Natural killer cell (primary cell): ENCODE data around the gene CC2D2A. TPM values are rescaled to one million over a fixed set of nuclear protein-coding genes. Genes with fewer than 3 reads are reported as not detected.

Experiments
- ATAC-seq, 3 donors: fragments of 150-1000 bp in 2 of 3; fragments of 200-7000 bp in 1 of 3; cut with Tn5 transposase; 1 replicate in 1 of 3; 2 replicates in 2 of 3; pipeline ENCODE4 v1.10.0; 2021; ENCODE audit warnings: mild to moderate bottlenecking in 2 of 3, moderate library complexity in 2 of 3
- DNase-seq, 2 donors: peaks; one replicate each; pipeline versions ENCODE4 v3.0.0 to v3.0.0-alpha.2; 2013 to 2021; ENCODE audit warnings: mixed read lengths in 1 of 2
- H3K27ac ChIP-seq: one replicate; pipeline ENCODE4 v1.5.1; 2013; ENCODE audit warnings: mild to moderate bottlenecking, low read length
- H3K27me3 ChIP-seq: one replicate; pipeline ENCODE4 v1.6.1; 2013; ENCODE audit warnings: low read length; ENCODE audit not compliant: control insufficient read depth, insufficient read depth
- H3K36me3 ChIP-seq: one replicate; pipeline ENCODE4 v1.6.1; 2013; ENCODE audit warnings: low read length; ENCODE audit not compliant: control insufficient read depth, insufficient read depth
- H3K4me1 ChIP-seq: one replicate; pipeline ENCODE4 v1.6.1; 2013; ENCODE audit warnings: low read length; ENCODE audit not compliant: control insufficient read depth, insufficient read depth
- H3K4me3 ChIP-seq: one replicate; pipeline ENCODE4 v1.5.1; 2013; ENCODE audit warnings: low read length
- H3K9me3 ChIP-seq: one replicate; pipeline ENCODE4 v1.6.1; 2013; ENCODE audit warnings: low read length; ENCODE audit not compliant: control insufficient read depth, insufficient read depth
- H3K27ac Mint-ChIP-seq, 2 donors: one replicate each; pipeline ENCODE4 v1.8.0; 2022; ENCODE audit warnings: mild to moderate bottlenecking in 2 of 2, mixed read lengths in 2 of 2, moderate library complexity in 1 of 2
- H3K27me3 Mint-ChIP-seq, 2 donors: one replicate each; pipeline ENCODE4 v1.8.0; 2022; ENCODE audit warnings: low read depth in 2 of 2, mixed read lengths in 2 of 2
- H3K36me3 Mint-ChIP-seq: one replicate; pipeline ENCODE4 v1.8.0; 2022; ENCODE audit warnings: mixed read lengths
- H3K4me1 Mint-ChIP-seq, 2 donors: one replicate each; pipeline ENCODE4 v1.8.0; 2022; ENCODE audit warnings: mixed read lengths in 2 of 2
- H3K4me3 Mint-ChIP-seq: one replicate; pipeline ENCODE4 v1.8.0; 2022; ENCODE audit warnings: mild to moderate bottlenecking, moderate library complexity, mixed read lengths
- H3K9me3 Mint-ChIP-seq, 2 donors: one replicate each; pipeline ENCODE4 v1.8.0; 2022; ENCODE audit warnings: mixed read lengths in 2 of 2
- WGBS: methylation state at CpG from one replicate; pipeline ENCODE4 v1.1.7; 2013; ENCODE audit warnings: missing lambda C conversion rate; ENCODE audit not compliant: insufficient coverage; 5-methylcytosine and 5-hydroxymethylcytosine counted together
- intact Hi-C: fragments of 100-400 bp; cut with micrococcal nuclease; formaldehyde crosslinking; loops from one replicate; pipeline ENCODE4 v1.14.2; 2022
- total RNA-seq, 4 donors: library from RNA; stranded (reverse); fragments of 120-200 nt in 1 of 4; gene quantifications; one replicate each; pipeline versions ENCODE4 v1.2.3 to v1.2.4, GENCODE V29; 2013 to 2022
- TF ChIP-seq, protein P1 (sequence below): fragments of 200-600 bp; IDR thresholded peaks from one replicate; pipeline ENCODE4 v1.8.0; 2022; ENCODE audit warnings: antibody characterized with exemption

The CC2D2A gene
- total RNA-seq, 3 donors from 2014 or later (not counting 1 experiment from before 2014, with no cell fraction given), result 0.78 to 1.6 (median 0.83) TPM

- WGBS, result no CpG with 5 or more reads among the region's 1 CpG
- Histone ChIP-seq H3K4me1 (no peaks in the 10 kb centered on the region), H3K36me3 (no peaks in the 10 kb centered on the region), H3K9me3 (no peaks in the 10 kb centered on the region), H3K27me3 (no peaks in the 10 kb centered on the region), H3K4me3 (no peak overlapping the region), H3K27ac (no peak overlapping the region)
- Mint-ChIP-seq H3K4me3 (no peak overlapping the region), H3K9me3 (no peaks in the 10 kb centered on the region), H3K27ac (no peak overlapping the region), H3K36me3 (no peaks in the 10 kb centered on the region), H3K4me1 (no peaks in the 10 kb centered on the region), H3K27me3 (no peaks in the 10 kb centered on the region)
- ATAC-seq, result no peak
- TF ChIP-seq, protein P1, sequence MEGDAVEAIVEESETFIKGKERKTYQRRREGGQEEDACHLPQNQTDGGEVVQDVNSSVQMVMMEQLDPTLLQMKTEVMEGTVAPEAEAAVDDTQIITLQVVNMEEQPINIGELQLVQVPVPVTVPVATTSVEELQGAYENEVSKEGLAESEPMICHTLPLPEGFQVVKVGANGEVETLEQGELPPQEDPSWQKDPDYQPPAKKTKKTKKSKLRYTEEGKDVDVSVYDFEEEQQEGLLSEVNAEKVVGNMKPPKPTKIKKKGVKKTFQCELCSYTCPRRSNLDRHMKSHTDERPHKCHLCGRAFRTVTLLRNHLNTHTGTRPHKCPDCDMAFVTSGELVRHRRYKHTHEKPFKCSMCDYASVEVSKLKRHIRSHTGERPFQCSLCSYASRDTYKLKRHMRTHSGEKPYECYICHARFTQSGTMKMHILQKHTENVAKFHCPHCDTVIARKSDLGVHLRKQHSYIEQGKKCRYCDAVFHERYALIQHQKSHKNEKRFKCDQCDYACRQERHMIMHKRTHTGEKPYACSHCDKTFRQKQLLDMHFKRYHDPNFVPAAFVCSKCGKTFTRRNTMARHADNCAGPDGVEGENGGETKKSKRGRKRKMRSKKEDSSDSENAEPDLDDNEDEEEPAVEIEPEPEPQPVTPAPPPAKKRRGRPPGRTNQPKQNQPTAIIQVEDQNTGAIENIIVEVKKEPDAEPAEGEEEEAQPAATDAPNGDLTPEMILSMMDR, result no peak
- intact Hi-C loops, result no loop called here
- no peak for DNase-seq
These were observed 115.1 kb downstream of the CC2D2A start for GRCh38 chr4:15584785-15585184.

DNA sequence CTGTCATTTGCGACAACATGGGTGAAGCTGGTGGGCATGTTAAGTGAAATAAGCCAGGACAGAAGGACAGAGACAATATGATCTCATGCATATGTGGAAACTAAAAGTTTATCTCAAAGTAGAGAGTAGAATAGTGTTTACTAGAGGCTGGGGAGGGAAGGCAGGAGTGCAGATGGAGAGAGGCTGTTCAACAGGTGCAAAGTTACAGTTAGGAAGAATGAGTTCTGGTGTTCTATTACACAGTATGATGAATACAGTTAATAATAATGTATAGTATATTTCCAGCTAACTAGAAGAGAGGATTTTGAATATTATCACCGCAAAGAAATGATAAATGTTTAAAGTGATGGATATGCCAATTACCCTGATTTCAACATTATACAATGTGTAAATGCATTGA lies 115.6 kb downstream of the CC2D2A start:
- Mint-ChIP-seq H3K27ac (no peak overlapping the region), H3K4me1 (no peaks in the 10 kb centered on the region), H3K27me3 (no peaks in the 10 kb centered on the region), H3K9me3 (no peaks in the 10 kb centered on the region), H3K36me3 (no peaks in the 10 kb centered on the region), H3K4me3 (no peak overlapping the region)
- Histone ChIP-seq H3K36me3 (no peaks in the 10 kb centered on the region), H3K27ac (no peak overlapping the region), H3K4me3 (no peak overlapping the region), H3K9me3 (no peaks in the 10 kb centered on the region), H3K27me3 (no peaks in the 10 kb centered on the region), H3K4me1 (no peaks in the 10 kb centered on the region)
- ATAC-seq (no peak), DNase-seq (no peak)
- TF ChIP-seq, protein P1, result no peak
- intact Hi-C loops, result no loop called here
- WGBS, result 100% methylated on average over 1 of the region's 2 CpGs

- H3K27me3 Mint-ChIP-seq, result no peaks in the 10 kb centered on the region
- no peaks in the 10 kb centered on the region for H3K9me3 Mint-ChIP-seq
- no peak overlapping the region for H3K27ac Mint-ChIP-seq
- H3K27me3 ChIP-seq, result no peaks in the 10 kb centered on the region
- H3K36me3 Mint-ChIP-seq, result no peaks in the 10 kb centered on the region
- no peak for ATAC-seq
- H3K27ac ChIP-seq, result no peak overlapping the region
- H3K4me3 ChIP-seq, result no peak overlapping the region
- DNase-seq, result no peak
- intact Hi-C loops, result no loop called here
- no peaks in the 10 kb centered on the region for H3K36me3 ChIP-seq
- no peaks in the 10 kb centered on the region for H3K9me3 ChIP-seq
- TF ChIP-seq, protein P1, result no peak
- 100% methylated on average over 1 of the region's 1 CpG for WGBS
- H3K4me3 Mint-ChIP-seq, result no peak overlapping the region
- no peaks in the 10 kb centered on the region for H3K4me1 Mint-ChIP-seq
- H3K4me1 ChIP-seq, result no peaks in the 10 kb centered on the region
These were observed 116.4 kb downstream of the CC2D2A start for GRCh38 chr4:15586066-15586465.

DNA sequence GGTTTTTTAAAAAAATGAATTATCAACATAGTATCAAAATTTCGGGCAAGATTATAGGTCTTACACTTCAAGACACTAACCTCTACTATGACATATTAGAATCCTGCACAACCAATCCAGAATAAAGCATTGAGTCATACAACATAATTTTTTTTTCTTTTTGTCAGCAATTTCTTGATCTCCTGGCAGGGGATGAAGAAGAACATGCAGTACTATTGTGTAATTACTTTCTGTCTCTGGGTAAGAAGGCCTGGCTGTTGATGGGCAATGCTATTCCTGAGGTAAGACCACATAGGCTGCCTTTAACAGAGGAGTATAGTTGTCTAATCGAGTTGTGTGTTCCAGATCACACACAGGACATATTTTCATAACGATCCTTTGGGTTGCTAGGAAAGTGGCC lies 118.0 kb downstream of the CC2D2A start:
- intact Hi-C loops, result no loop called here
- WGBS, result 67% methylated on average over 3 of the region's 3 CpGs
- H3K27ac ChIP-seq, result no peak overlapping the region
- Mint-ChIP-seq H3K4me1 (no peaks in the 10 kb centered on the region), H3K9me3 (no peaks in the 10 kb centered on the region), H3K27me3 (no peaks in the 10 kb centered on the region), H3K4me3 (no peak overlapping the region), H3K27ac (no peak overlapping the region), H3K36me3 (no peaks in the 10 kb centered on the region)
- no peaks in the 10 kb centered on the region for H3K36me3 ChIP-seq
- H3K9me3 ChIP-seq, result no peaks in the 10 kb centered on the region
- no peak for DNase-seq
- TF ChIP-seq, protein P1, result no peak
- no peak overlapping the region for H3K4me3 ChIP-seq
- no peaks in the 10 kb centered on the region for H3K4me1 ChIP-seq
- no peaks in the 10 kb centered on the region for H3K27me3 ChIP-seq
- ATAC-seq, result no peak
